Lower leg skin (tissue), 4 donors: Measurements from ENCODE around the gene UBXN4. TPM values are rescaled to one million over a fixed set of nuclear protein-coding genes. Genes with fewer than 3 reads are reported as not detected.

Experiments
- DNase-seq, 2 donors: peaks; one replicate each; pipeline ENCODE4 v3.0.0-alpha.2; 2019; ENCODE audit warnings: low spot score in 2 of 2
- H3K4me3 ChIP-seq: fragments of 200-600 bp; sonication (generic); 2 replicates; pipeline ENCODE4 v1.5.1; 2017; ENCODE audit warnings: mild to moderate bottlenecking, low read depth; ENCODE audit not compliant: poor library complexity, severe bottlenecking
- POLR2A ChIP-seq, 2 donors: fragments of 450-650 bp; IDR thresholded peaks; one replicate each; pipeline ENCODE4 v1.6.1; 2016 to 2017; ENCODE audit warnings: antibody characterized with exemption in 2 of 2, mild to moderate bottlenecking in 1 of 2, moderate library complexity in 1 of 2
- WGBS, 2 donors: methylation state at CpG; one replicate each; pipeline ENCODE4 v1.1.5; 2018; 5-methylcytosine and 5-hydroxymethylcytosine counted together
- intact Hi-C: fragments of 100-400 bp; cut with DNase I; formaldehyde crosslinking; loops from one replicate; pipeline ENCODE4 v1.15.0; 2023; ENCODE audit warnings: low total_unique reads
- total RNA-seq, 4 donors: library from RNA; depleted of rRNA; stranded (reverse); fragments of >200 nt; gene quantifications; one replicate each; pipeline ENCODE4 v1.1.0, GENCODE V29; 2016
- TF ChIP-seq, protein P1 (sequence below), 3 donors: fragments of 450-650 bp; IDR thresholded peaks; one replicate each; pipeline ENCODE4 v1.5.1; 2016; ENCODE audit warnings: antibody characterized with exemption in 3 of 3, mild to moderate bottlenecking in 3 of 3, moderate library complexity in 2 of 3

UBXN4 gene
- total RNA-seq, 4 donors from 2014 or later, result 55.1 to 68.0 (median 58.0) TPM

DNA sequence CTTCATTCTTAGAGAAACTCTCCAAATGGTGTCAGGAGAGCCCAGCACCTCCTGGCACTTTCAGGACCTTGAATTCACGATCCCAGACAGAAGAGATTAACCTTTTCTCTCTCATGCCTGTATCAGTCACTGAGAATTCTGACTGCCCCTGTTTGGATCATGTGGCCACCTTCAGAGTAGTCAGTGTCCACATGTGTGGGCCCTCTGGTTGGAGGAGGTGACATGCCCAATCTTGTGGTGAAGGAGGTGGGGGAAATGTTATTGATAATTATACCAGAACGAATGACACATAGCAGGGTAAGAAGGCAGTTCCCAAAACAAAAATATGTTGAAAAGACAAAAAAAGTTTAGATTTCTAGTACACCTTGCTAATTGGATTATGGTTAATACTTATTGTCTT is 31.7 kb downstream of the UBXN4 start:
- no peak overlapping the region for H3K4me3 ChIP-seq
- TF ChIP-seq, protein P1, sequence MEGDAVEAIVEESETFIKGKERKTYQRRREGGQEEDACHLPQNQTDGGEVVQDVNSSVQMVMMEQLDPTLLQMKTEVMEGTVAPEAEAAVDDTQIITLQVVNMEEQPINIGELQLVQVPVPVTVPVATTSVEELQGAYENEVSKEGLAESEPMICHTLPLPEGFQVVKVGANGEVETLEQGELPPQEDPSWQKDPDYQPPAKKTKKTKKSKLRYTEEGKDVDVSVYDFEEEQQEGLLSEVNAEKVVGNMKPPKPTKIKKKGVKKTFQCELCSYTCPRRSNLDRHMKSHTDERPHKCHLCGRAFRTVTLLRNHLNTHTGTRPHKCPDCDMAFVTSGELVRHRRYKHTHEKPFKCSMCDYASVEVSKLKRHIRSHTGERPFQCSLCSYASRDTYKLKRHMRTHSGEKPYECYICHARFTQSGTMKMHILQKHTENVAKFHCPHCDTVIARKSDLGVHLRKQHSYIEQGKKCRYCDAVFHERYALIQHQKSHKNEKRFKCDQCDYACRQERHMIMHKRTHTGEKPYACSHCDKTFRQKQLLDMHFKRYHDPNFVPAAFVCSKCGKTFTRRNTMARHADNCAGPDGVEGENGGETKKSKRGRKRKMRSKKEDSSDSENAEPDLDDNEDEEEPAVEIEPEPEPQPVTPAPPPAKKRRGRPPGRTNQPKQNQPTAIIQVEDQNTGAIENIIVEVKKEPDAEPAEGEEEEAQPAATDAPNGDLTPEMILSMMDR (IDR thresholded peaks at IDR 0.05), result no peak
- TF ChIP-seq POLR2A (IDR thresholded peaks at IDR 0.05), result no peak
- no peak for DNase-seq
- WGBS, 2 donors, result 80 to 88% methylated on average over 2 of the region's 2 CpGs
- intact Hi-C loops, result no loop called here

- no peak overlapping the region for H3K4me3 ChIP-seq
- intact Hi-C loops, result no loop called here
- no peak for TF ChIP-seq POLR2A (IDR thresholded peaks at IDR 0.05)
- TF ChIP-seq, protein P1 (IDR thresholded peaks at IDR 0.05), result no peak
- DNase-seq, result no peak
Measured at GRCh38 chr2:135773917-135774316, 32.3 kb downstream of the UBXN4 start.

DNA sequence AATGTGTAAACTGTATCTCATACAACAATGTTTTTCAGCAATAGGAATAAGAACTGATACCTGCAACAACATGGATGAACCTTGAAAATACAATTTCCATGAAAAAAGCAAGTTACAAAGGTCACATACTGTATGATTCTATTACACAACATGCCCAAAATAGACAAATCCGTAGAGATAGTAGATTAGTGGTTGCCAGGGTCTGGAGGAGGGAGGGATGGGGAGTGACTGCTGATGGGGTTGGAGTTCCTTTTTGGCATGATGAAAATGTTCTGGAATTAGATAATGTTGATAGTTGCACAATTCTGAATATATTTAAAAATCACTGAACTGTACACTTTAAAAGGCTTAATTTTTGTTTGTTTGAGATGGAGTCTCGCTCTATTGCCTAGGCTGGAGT is 33.8 kb downstream of the UBXN4 start:
- intact Hi-C loops, result no loop called here
- DNase-seq, result no peak
- TF ChIP-seq, protein P1 (IDR thresholded peaks at IDR 0.05), result no peak
- TF ChIP-seq POLR2A (IDR thresholded peaks at IDR 0.05), result no peak
- no peak overlapping the region for H3K4me3 ChIP-seq
- 48 to 50% methylated on average over 2 of the region's 2 CpGs for WGBS, 2 donors

DNA sequence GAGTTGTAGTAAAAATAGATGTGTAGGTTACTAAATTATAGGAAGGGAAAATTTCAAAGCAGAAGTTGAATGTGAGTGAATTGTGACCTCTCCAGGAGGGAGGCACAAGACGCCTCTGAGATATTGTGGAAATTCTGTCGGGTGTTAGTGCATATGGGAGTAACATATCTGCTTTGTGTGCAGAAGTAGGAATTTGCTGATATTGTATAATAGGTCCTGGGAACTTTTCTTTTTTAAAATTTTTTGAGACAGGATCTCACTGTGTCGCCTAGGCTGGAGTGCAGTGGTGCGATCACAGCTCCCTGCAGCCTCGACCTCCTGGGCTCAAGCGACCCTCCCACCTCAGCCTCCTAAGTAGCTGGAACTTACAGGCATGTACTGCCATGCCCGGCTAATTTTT is 34.7 kb downstream of the UBXN4 start:
- WGBS, 2 donors, result 93 to 94% methylated on average over 7 of the region's 7 CpGs
- TF ChIP-seq POLR2A (IDR thresholded peaks at IDR 0.05), result no peak
- TF ChIP-seq, protein P1 (IDR thresholded peaks at IDR 0.05), result no peak
- intact Hi-C loops, result no loop called here
- no peak for DNase-seq
- no peak overlapping the region for H3K4me3 ChIP-seq

- 92 to 93% methylated on average over 2 of the region's 2 CpGs for WGBS, 2 donors
- no peak for TF ChIP-seq POLR2A (IDR thresholded peaks at IDR 0.05)
- TF ChIP-seq, protein P1 (IDR thresholded peaks at IDR 0.05), result no peak
- DNase-seq, result no peak
- no peak overlapping the region for H3K4me3 ChIP-seq
- intact Hi-C loops, result no loop called here
Measured at GRCh38 chr2:135782231-135782630, 40.6 kb downstream of the UBXN4 start.

DNA sequence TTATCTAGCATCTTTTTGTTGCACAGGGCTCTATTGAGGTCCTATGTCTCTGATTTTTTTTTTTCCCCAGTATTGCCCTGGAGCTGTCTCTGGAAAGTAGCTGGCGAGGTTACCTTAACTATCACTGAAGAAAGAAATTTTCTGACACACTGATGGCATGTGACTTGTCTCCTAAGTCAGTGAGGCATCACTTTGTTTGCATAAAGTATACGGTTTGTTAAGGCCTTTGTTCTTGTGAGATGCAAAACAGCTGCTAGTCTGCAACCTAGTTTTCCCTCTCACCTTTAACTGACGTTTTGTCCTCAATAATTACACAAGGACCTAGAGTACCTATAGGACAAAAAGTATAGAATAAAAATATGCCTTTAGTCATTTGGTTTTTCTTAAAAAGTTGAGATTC is 41.8 kb downstream of the UBXN4 start:
- no peak for TF ChIP-seq POLR2A (IDR thresholded peaks at IDR 0.05)
- TF ChIP-seq, protein P1 (IDR thresholded peaks at IDR 0.05), result no peak

More for the DNA sequence above, 41.8 kb downstream of the UBXN4 start:
- 83 to 85% methylated on average over 3 of the region's 3 CpGs for WGBS, 2 donors
- intact Hi-C loops, result no loop called here
- no peak overlapping the region for H3K4me3 ChIP-seq
- DNase-seq, result no peak
